ENCODE results near the gene KCNC4.
A peak's percentile ranks its signal among the peaks of the same experiment; 100 is the strongest.

Gene KCNC4

GRCh38 chr1:110218739-110219138 is 8.6 kb downstream of the KCNC4 start:
- in situ Hi-C loops (cut with HindIII; ENCODE audit: low pct_unique_long_range_greater_than_20kb, low sequenced_read_pairs): no loop called here

DNA sequence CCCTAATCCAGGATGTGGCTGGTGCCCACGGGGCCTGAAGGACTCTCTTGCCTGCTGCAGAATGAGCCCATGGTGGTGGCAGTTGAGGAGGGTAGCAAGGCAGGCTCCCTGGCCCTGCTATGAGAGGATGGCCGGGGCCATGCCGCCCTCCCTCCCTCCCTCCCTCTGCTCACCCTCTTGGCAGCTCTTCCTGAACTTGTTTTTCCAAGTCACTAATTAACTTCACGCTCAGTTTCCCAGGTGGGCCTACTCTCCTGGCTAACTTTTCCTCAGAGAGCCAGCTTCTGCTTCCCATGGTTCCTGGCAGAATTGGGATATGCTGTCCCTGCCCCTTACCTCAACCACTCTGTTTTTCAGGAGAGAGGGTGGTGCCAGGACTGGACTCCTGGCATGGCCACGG is 10.2 kb downstream of the KCNC4 start:
- no peak for TF ChIP-seq JUND (IDR thresholded peaks at IDR 0.05; ENCODE audit: low read depth)
- in situ Hi-C loops (cut with HindIII; ENCODE audit: low pct_unique_long_range_greater_than_20kb, low sequenced_read_pairs): no loop called here
- DNase-seq (ENCODE audit: low read depth in 1 of 2, low spot score in 1 of 2): no peak

More at GRCh38 chr1:110218739-110219138, 8.6 kb downstream of the KCNC4 start:
- no peak for TF ChIP-seq JUND (IDR thresholded peaks at IDR 0.05; ENCODE audit: low read depth)
- no peak for DNase-seq (ENCODE audit: low read depth in 1 of 2, low spot score in 1 of 2)

DNA sequence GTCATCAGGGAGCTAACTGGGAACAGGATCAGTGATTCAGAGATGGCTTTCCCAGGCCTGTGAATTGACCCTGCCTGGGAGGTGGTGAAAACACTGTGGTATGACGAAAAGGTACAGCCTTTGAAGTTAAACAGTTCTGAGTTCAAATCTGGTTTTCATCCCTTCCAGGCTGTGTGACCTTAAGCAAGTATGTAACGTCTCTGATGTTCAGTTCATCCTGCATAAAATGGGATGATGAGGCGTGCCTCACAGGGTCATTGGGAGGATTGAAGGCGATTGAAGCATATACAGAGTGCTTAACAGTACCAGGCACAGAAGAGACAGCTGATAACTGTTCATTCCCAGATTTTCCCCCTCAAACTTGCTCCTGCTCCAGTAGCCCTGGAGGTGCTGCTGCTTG is 11.0 kb downstream of the KCNC4 start:
- in situ Hi-C loops (cut with HindIII; ENCODE audit: low pct_unique_long_range_greater_than_20kb, low sequenced_read_pairs): no loop called here
- TF ChIP-seq JUND (IDR thresholded peaks at IDR 0.05; ENCODE audit: low read depth): no peak

GRCh38 chr1:110223127-110223526 is 13.0 kb downstream of the KCNC4 start:
- no peak for DNase-seq (ENCODE audit: low read depth in 1 of 2, low spot score in 1 of 2)
- TF ChIP-seq JUND (IDR thresholded peaks at IDR 0.05; ENCODE audit: low read depth): no peak
- in situ Hi-C loops (cut with HindIII; ENCODE audit: low pct_unique_long_range_greater_than_20kb, low sequenced_read_pairs): no loop called here

More for the DNA sequence above, 11.0 kb downstream of the KCNC4 start:
- no peak for DNase-seq (ENCODE audit: low read depth in 1 of 2, low spot score in 1 of 2)

DNA sequence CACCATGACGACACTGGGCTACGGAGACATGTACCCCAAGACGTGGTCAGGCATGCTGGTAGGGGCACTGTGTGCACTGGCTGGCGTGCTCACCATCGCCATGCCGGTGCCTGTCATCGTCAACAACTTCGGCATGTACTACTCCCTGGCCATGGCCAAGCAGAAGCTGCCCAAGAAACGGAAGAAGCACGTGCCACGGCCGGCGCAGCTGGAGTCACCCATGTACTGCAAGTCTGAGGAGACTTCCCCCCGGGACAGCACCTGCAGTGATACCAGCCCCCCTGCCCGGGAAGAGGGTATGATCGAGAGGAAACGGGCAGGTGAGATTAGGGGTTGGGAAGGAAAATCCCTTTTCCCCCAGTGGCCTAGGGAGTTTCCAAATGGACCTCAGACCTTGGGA is 13.5 kb downstream of the KCNC4 start:
- in situ Hi-C loops (cut with HindIII; ENCODE audit: low pct_unique_long_range_greater_than_20kb, low sequenced_read_pairs): no loop called here
- DNase-seq (ENCODE audit: low read depth in 1 of 2, low spot score in 1 of 2): no peak
- TF ChIP-seq JUND (IDR thresholded peaks at IDR 0.05; ENCODE audit: low read depth): no peak

DNA sequence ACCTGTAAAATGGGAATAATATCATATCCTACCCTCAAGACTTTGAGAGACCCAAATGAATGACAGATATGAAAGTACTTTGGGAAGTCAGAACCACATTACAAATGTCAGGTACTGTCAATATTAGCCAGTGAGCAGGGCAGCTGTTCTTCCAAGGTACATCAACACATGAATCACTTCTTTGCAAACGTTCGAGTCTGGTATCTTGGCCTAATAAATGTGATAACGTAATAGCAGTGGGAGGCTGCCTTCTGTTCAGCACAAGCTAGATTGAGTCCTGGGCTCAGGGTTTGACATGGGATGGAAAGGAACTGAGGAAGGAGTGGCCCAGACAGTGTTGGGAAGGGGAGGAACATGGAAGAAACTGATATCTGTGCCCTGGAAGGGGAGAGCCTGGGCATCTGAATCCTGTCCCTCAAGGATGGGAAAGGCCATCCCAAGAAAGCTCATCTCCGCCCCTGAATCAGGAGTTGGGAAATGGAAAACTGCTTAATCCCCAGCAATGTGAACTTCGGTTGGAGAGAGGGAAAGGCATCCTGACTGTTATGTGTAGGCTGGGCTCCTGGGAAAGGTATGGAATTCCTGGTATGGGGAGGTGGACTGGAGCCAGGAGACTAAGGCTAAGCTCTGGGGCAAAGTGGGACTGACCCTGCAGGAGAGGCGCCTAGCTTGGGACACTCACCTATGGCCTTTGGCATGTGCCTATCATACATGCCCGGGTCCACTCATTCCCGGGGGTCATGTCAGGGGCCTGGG is 14.3 kb downstream of the KCNC4 start:
- in situ Hi-C loops (cut with HindIII; ENCODE audit: low pct_unique_long_range_greater_than_20kb, low sequenced_read_pairs): no loop called here
- DNase-seq (ENCODE audit: low read depth in 1 of 2, low spot score in 1 of 2): peak in 1 of 2 experiments; percentile 40

DNA sequence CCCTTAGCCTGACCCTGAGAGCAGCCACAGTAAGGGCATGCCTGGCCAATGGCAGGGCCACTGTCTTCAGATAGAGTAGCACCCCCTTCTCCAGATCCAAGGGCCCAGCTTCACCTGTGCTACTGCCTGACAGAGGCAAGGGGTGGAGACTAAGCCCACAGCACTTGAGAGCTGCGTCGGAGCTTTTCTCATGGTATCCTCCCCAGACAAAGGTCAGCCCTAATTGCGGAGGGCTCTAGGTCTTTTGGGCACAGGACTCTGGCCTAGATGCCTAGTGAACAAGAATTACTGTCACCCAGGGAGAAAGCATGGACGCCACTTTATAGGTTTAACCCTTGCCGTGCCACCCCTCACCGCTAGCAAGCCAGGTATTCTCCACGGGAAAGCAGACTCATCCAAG is 15.1 kb downstream of the KCNC4 start:
- in situ Hi-C loops (cut with HindIII; ENCODE audit: low pct_unique_long_range_greater_than_20kb, low sequenced_read_pairs): no loop called here
- no peak for DNase-seq (ENCODE audit: low read depth in 1 of 2, low spot score in 1 of 2)
- TF ChIP-seq JUND (IDR thresholded peaks at IDR 0.05; ENCODE audit: low read depth): no peak

More for the DNA sequence above, 14.3 kb downstream of the KCNC4 start:
- no peak for TF ChIP-seq JUND (IDR thresholded peaks at IDR 0.05; ENCODE audit: low read depth)

GRCh38 chr1:110225756-110226404 is 15.8 kb downstream of the KCNC4 start:
- in situ Hi-C loops (cut with HindIII; ENCODE audit: low pct_unique_long_range_greater_than_20kb, low sequenced_read_pairs): no loop called here
- TF ChIP-seq JUND (IDR thresholded peaks at IDR 0.05; ENCODE audit: low read depth): no peak
- DNase-seq (ENCODE audit: low read depth in 1 of 2, low spot score in 1 of 2): no peak

- no peak for TF ChIP-seq JUND (IDR thresholded peaks at IDR 0.05; ENCODE audit: low read depth)
- in situ Hi-C loops (cut with HindIII; ENCODE audit: low pct_unique_long_range_greater_than_20kb, low sequenced_read_pairs): no loop called here
- DNase-seq (ENCODE audit: low read depth in 1 of 2, low spot score in 1 of 2): no peak
These were observed 17.7 kb downstream of the KCNC4 start for GRCh38 chr1:110227774-110228173.

DNA sequence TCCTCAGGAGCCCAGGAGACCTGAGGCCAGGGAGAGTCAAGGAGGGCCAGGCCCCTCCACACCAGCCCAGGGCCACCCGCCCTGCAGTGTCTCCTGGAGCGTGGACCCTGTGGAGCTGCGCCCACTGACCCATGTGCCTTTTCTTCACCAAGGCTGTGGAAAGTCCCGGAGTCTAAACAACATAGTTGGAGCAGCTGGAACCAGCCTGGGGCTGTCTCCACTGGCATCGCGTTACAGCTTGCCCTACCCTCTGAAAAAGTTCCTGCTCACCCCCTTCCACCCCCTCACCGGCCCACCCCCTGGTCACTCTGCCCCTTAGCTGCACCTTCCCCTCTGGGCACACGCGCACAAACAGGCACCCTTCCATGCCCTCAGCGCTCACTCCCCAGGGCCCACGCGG is 18.3 kb downstream of the KCNC4 start:
- no peak for DNase-seq (ENCODE audit: low read depth in 1 of 2, low spot score in 1 of 2)
- TF ChIP-seq JUND (IDR thresholded peaks at IDR 0.05; ENCODE audit: low read depth): no peak
- in situ Hi-C loops (cut with HindIII; ENCODE audit: low pct_unique_long_range_greater_than_20kb, low sequenced_read_pairs): no loop called here

- DNase-seq (ENCODE audit: low read depth in 1 of 2, low spot score in 1 of 2): no peak
- in situ Hi-C loops (cut with HindIII; ENCODE audit: low pct_unique_long_range_greater_than_20kb, low sequenced_read_pairs): no loop called here
- TF ChIP-seq JUND (IDR thresholded peaks at IDR 0.05; ENCODE audit: low read depth): no peak
These were observed 18.8 kb downstream of the KCNC4 start for GRCh38 chr1:110228869-110229268.

DNA sequence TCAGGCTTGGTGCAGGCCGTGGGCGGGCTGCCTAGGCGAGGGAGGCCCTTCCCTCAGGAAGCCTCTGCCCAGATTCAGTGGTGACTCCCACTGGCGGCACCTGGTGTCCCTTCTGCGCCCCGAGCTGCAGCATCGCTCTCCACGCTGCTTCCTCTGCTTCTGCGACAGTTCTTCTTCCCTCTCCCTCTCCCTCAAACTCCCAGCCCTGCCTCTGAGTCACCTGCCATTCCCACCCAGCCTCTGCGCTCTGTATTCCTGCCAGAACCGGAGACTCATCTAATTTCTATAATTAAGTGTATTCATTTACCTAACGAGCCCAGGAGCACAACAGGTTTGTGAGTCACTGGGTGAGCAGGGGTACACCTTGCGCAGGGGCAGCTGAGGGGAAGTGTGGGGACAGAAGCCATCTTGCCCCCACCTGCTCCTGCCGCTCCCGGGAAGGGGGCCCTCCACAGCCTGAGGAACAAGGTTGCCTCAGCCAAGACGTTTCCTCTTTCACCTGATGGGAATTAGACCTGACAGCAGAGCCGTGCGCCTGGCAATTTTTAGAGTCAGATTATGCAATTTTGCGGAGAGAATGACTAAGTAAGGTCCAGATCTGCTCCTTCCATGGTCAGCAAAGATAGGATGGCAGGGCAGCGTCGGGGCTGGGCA is 19.4 kb downstream of the KCNC4 start:
- DNase-seq (ENCODE audit: low read depth in 1 of 2, low spot score in 1 of 2): no peak
- no peak for TF ChIP-seq JUND (IDR thresholded peaks at IDR 0.05; ENCODE audit: low read depth)
- in situ Hi-C loops (cut with HindIII; ENCODE audit: low pct_unique_long_range_greater_than_20kb, low sequenced_read_pairs): no loop called here
